ENCODE measurements around the gene TTF2.
"Not testable (repeated sequence)": the region's sequence is repeated elsewhere in the genome, so short reads cannot be mapped to it uniquely, and the experiment has no call there.

Gene TTF2

DNA sequence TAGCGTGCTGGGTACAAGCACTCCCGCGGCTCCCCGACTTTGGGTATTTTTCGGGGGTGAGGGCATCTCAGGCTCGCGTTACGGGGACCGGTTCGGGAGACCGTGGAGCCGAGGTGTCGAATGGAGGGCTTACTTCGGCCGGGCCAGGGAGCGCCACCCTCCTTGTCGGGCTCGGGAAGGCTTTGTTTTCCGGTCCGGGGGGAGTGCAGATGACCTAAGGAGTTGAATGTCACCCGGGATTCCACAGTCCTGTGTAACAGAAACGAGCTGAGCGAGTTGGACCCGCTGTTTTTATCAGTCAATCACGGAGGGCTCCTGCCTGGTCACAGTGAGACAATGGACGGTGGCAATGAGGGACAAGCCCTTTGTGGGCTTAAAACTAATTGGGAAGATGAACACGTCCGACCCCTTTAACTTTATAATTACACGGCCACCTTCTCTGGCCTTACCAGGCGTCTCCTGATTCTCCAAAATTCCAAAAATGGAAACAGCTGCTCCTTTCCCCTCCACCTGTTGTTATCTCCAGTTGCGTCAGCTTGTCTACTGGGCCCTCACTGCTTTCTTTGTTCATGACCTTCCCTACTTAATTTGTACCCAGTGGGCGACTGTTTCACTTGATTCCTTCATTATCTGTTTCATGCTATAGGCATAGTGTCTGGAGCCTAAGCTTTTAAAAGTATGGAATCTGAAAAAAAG, 62.4 kb downstream of the TTF2 start:
- DNase-seq, result no peak

DNA sequence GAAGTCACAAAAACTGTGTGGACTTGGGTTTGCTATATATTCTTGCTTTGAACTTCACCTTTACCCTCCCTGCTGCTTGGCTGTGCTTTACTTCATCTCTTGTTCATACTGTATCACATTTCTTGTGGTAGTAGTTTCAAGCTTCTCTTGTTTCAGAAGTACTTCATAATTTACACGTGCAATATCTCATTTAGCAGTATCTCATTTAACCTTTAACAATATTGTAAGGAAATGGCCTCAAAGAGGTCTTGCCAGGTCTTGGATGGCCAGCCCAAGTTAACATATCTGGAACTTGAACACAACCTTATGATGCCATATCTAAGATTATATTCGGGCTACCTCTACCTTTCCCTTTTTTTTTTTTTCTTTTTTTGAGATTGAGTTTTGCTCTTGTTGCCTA, 63.1 kb downstream of the TTF2 start:
- DNase-seq, result no peak

- DNase-seq, result no peak
Measured at GRCh38 chr1:117124661-117125060, 64.5 kb downstream of the TTF2 start.

- DNase-seq, result no peak
Measured at GRCh38 chr1:117127795-117128194, 67.7 kb downstream of the TTF2 start.

GRCh38 chr1:117128323-117129079, 68.4 kb downstream of the TTF2 start:
- peak; percentile 44 for DNase-seq

DNA sequence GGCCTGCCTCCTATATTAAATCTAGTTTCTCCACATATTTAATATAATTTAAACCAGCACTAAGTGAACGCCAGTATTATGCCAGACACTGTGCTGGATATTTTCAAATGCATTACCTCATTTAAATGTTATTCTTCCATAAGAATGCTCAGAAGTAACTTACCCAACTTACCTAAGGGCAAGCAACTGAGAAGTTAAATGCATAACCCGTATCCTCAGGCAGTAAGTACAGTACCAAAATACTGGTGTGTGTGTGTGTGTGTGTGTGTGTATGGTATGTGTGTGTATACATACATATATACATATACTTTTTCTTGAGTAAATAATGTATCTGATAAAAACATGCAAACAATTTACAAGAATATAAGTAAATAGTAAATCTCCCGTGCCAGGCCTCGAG, 70.4 kb downstream of the TTF2 start:
- no peak for DNase-seq

DNA sequence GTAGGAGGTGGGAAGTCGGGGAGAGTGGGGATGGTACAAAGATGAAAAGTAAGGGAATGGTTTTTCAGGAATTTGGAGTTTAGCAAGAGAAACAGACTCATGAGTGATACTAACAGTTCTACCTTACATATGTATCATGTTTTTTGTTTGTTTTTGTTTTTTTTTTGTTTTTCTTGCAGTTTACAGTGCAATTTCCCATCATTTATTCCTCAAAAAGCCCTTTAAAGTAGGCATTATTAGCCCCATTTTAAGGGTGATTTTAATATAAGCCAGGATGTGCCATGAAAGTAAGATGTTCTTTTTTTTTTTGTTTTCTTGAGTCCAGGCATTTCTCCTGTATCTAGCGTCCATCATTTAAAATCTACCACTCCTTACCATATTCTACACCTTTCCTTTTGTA, 75.2 kb downstream of the TTF2 start:
- DNase-seq, result no peak

DNA sequence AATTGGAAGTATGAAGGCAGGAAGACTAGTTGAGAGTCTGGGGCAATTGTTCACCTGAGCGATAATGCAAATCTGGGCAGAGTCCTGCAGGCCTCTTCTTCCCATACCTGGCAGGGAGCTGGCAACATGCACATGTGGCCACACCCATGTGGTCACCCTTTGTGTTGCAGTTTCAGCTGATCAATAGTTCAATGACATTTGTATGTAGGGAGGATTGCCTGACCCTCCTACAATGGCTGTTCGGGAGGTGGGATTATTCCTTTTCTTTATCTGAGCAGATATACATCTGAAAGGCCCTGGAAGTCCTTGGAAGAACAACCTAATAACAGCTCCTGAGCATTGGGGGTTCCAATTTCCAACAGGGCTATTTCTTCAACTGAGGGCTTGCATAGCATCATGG, 76.6 kb downstream of the TTF2 start:
- no peak for DNase-seq

DNA sequence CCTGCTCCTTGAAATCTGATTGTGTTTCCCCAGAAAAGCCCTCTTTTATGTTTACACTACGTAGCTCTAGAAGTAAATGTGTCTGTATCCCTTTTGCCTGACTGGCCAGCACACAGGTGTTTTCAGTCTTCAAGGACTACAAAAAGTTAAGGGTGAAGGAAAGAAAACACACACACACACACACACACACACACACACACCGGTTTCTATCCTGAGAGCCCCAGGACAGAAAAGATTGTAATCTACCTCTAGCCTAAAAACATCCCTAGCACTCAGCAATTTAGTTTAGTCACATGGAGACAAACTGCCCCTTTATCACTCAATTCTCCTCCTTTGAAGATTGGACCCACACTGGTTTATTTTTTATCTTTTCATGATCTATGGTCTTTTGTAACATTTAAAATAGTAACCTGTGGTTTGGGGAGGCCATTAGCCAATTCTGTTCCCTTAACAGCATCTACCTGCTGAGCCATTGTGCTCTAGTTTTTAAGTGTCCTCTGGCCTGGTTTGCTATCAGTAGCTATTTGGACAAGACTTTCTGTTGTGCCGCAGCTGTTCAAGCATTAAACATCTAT, 77.2 kb downstream of the TTF2 start:
- no peak for DNase-seq

DNA sequence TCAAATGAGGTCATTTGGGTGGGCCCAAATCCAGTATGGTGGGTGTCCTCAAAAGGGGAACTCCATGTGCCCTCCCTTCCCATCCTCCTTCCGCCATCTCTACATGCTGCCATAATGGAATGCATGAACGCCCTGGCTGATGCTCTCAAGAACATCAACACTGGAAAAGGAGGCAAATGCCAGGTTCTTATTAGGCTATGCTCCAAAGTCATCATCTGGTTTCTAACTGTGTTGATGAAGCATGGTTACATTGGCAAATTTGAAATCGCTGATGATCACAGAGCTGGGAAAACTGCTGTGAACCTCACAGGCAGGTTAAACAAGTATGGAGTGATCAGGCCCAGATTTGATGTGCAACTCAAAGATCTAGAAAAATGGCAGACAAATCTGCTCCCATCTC, 78.0 kb downstream of the TTF2 start:
- DNase-seq, result no peak

GRCh38 chr1:117138561-117138960, 78.4 kb downstream of the TTF2 start:
- no peak for DNase-seq

DNA sequence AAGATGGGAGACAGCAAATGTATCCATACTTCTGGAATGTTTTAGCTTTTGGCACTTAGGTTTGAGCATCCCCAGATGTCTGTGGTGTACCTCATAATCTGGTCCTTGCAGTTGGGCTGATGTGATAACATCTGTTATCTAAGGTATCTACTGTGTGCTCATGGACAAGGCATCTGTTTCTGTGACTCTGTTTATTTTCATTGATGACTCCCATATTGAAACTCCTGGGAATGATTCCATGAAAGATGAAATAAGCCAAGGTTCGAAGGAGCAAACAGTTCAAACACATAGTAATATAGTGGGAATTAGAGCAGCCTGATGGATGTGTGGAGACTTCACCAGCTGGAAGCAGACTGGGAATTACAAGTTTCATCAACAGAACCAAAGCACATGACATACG, 82.1 kb downstream of the TTF2 start:
- DNase-seq, result no peak

DNA sequence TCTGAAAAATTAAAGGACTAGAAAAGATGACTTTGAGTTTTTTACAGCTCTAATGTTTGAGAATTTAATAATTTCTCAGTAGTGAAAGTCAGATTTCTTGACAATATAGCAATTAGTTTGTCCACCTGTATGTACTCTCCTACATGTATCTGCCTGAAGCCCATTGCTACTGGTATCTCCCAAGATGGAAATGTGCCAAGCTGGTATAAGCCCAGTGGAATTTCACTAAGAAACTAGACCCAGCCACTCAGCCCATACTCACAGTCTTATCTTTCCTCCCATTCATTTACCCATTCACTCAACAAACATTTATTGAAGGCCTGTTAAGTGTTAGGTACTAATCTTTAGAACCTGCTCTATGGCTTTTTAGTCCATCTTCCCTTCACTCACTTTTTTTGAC, 83.0 kb downstream of the TTF2 start:
- no peak for DNase-seq

- DNase-seq, result no peak
Measured at GRCh38 chr1:117143871-117144270, 83.7 kb downstream of the TTF2 start.

- DNase-seq, result no peak
Measured at GRCh38 chr1:117146072-117146471, 85.9 kb downstream of the TTF2 start.

- DNase-seq, result no peak
Measured at GRCh38 chr1:117146575-117147340, 86.6 kb downstream of the TTF2 start.

DNA sequence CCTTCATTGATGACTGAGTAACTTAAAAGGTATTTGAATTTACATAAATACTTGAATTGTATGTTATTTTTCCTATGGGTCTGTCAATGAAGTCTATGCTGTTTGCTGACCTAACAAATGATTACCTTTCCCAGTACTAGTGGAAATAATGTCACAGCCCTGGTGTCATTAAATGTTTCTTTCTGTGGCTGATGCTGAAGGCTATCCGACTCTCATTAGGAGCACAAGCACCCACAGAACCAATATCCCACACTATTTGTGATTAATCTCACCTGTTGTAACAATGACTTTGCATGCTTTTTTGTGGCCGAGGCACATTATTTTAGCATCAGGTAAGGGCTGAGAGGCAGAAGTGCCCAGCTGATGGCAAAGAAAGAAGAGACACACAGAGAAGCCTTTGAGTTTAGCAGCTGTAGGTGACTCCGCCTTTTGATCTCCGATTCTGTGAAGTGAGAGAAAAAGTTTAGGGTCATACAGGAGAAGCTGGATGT, 87.3 kb downstream of the TTF2 start:
- no peak for DNase-seq

GRCh38 chr1:117147856-117148588, 87.9 kb downstream of the TTF2 start:
- DNase-seq, result no peak

DNA sequence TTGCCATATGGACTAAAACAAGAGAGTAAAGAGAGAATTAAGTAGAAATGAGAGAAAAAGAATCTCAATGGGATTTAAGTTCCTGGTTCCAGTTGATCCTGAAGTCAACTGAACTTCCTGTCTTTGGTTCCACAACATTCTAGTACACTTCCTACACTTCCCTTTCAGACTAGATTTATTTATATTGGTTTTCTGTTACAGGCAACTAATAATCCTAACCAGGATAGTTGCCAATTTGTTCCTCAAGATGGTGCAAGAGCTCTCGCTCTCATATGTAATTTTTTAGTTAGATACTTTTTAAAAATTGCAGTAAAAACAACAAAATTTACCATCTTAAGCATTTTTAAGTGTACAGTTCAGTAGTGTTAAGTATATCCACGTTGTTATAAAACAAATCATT, 90.2 kb downstream of the TTF2 start:
- DNase-seq, result no peak

DNA sequence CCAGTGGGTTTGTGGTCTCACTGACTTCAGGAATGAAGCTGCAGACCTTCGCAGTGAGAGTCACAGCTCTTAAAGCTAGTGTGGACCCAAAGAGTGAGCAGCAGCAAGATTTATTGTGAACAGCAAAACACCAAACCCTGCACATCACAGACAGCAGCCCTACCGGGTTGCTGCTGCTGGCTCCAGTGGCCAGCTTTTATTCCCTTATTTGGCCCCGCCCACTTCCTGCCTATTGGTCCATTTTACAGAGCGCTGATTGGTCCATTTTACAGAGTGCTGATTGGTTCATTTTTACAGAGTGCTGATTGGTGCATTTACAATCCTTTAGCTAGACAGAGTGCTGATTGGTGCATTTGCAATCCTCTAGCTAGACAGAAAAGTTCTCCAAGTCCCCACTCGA, 91.2 kb downstream of the TTF2 start:
- not testable (repeated sequence) for DNase-seq

Data from CD4-positive, alpha-beta T cell treated with Interleukin-21 for 1 hour (primary cell).